Panc1 (cell line): ENCODE data around the gene DSC3. TPM values are rescaled to one million over a fixed set of nuclear protein-coding genes. Genes with fewer than 3 reads are reported as not detected.

Experiments
- ATAC-seq: fragments of 200-7000 bp; cut with Tn5 transposase; 2 replicates; pipeline ENCODE4 v1.9.1; 2020; ENCODE audit warnings: mild to moderate bottlenecking, moderate library complexity
- BruUV-seq: library from RNA; stranded (reverse); fragments of 400-500 nt; replicated peaks from 2 replicates; lab custom pipeline; 2021; lab: Mats Ljungman, UMichigan
- CTCF ChIA-PET: fragments of 300-600 bp; sonication (Branson Sonifier 250); formaldehyde crosslinking; loops from one replicate; lab custom pipeline; 2022; ENCODE audit warnings: antibody characterized with exemption; lab: Charles Lee
- POLR2A ChIA-PET: fragments of 300-600 bp; sonication (Branson Sonifier 250); formaldehyde crosslinking; loops from one replicate; lab custom pipeline; 2022; ENCODE audit warnings: antibody characterized with exemption; lab: Charles Lee
- DNase-seq: peaks from one replicate; pipeline ENCODE4 v3.0.0-alpha.2; 2010; ENCODE audit warnings: low read depth, low spot score
- H3K27ac ChIP-seq: 2 replicates; pipeline ENCODE4 v1.5.1; 2011; ENCODE audit warnings: mild to moderate bottlenecking, low read length, inconsistent platforms
- H3K27me3 ChIP-seq: fragments of 200-500 bp; sonication (Bioruptor generic); 2 replicates; pipeline ENCODE4 v1.6.0; 2014; ENCODE audit warnings: low read length, inconsistent platforms; ENCODE audit not compliant: control insufficient read depth, insufficient read depth
- H3K36me3 ChIP-seq: fragments of 200-500 bp; sonication (Bioruptor generic); 2 replicates; pipeline ENCODE4 v1.5.1; 2014; ENCODE audit warnings: inconsistent platforms, mild to moderate bottlenecking, low read length, moderate library complexity; ENCODE audit not compliant: control insufficient read depth, insufficient read depth
- H3K4me1 ChIP-seq: 2 replicates; pipeline ENCODE4 v1.5.1; 2011; ENCODE audit warnings: inconsistent platforms, mild to moderate bottlenecking, low read length, moderate library complexity; ENCODE audit not compliant: control insufficient read depth, insufficient read depth
- H3K4me3 ChIP-seq, 2 experiments: 2 replicates each; pipeline ENCODE4 v1.5.1; 2011 to 2012; ENCODE audit warnings: low read depth in 2 of 2, low read length in 2 of 2, mild to moderate bottlenecking in 2 of 2, inconsistent platforms in 1 of 2, moderate library complexity in 1 of 2
- H3K9me3 ChIP-seq: fragments of 200-500 bp; sonication (Bioruptor generic); 2 replicates; pipeline ENCODE4 v1.5.1; 2014; ENCODE audit warnings: low read depth, mild to moderate bottlenecking, inconsistent platforms, low read length, moderate library complexity; ENCODE audit not compliant: control insufficient read depth, insufficient read depth
- POLR2AphosphoS5 ChIP-seq: IDR thresholded peaks from 2 replicates; pipeline ENCODE4 v1.6.1; 2012; ENCODE audit warnings: mild to moderate bottlenecking, low read depth, low read length, moderate library complexity
- SIN3A ChIP-seq: IDR thresholded peaks from 2 replicates; pipeline ENCODE4 v1.6.1; 2012; ENCODE audit warnings: low read depth, mild to moderate bottlenecking, low read length, moderate library complexity, borderline replicate concordance; ENCODE audit not compliant: insufficient read depth
- TCF7L2 ChIP-seq: IDR thresholded peaks from 2 replicates; pipeline ENCODE4 v1.6.1; 2011; ENCODE audit warnings: mild to moderate bottlenecking, low read depth, low read length, inconsistent platforms
- in situ Hi-C: cut with HindIII; loops from 2 replicates; pipeline ENCODE4 v1.10.0; 2016; ENCODE audit warnings: low sequenced_read_pairs, low pct_unique_long_range_greater_than_20kb
- intact Hi-C: fragments of 100-400 bp; cut with micrococcal nuclease; formaldehyde crosslinking; loops from one replicate; pipeline ENCODE4 v1.10.0; 2022; ENCODE audit not compliant: unreplicated experiment
- total RNA-seq: library from RNA; stranded (reverse); gene quantifications from one replicate; pipeline ENCODE4 v1.2.1, GENCODE V29; 2021; ENCODE audit not compliant: unreplicated experiment
- TF ChIP-seq, protein P1 (sequence below): fragments of 450-650 bp; IDR thresholded peaks from 2 replicates; pipeline ENCODE4 v1.5.1; 2017; ENCODE audit warnings: mild to moderate bottlenecking
- TF ChIP-seq, protein P2 (sequence below), 2 experiments: IDR thresholded peaks; 2 replicates each; pipeline ENCODE4 v1.6.1; 2011 to 2012; ENCODE audit warnings: low read depth in 2 of 2, control low read depth in 1 of 2, low read length in 1 of 2, mild to moderate bottlenecking in 1 of 2, moderate library complexity in 1 of 2; ENCODE audit not compliant: insufficient read depth in 1 of 2

The DSC3 gene
- total RNA-seq, 1 experiment from 2014 or later = 0.23 TPM

- Histone ChIP-seq H3K27ac (no peak overlapping the region), H3K9me3 (no peaks in the 10 kb centered on the region), H3K4me1 (no peaks in the 10 kb centered on the region), H3K36me3 (no peaks in the 10 kb centered on the region), H3K4me3 (no peak overlapping the region), H3K27me3 (no peaks in the 10 kb centered on the region)
- ChIA-PET CTCF (no interaction called here), POLR2A (no interaction called here)
- TF ChIP-seq POLR2AphosphoS5 (no peak), SIN3A (no peak), TCF7L2 (no peak)
- TF ChIP-seq, protein P1, sequence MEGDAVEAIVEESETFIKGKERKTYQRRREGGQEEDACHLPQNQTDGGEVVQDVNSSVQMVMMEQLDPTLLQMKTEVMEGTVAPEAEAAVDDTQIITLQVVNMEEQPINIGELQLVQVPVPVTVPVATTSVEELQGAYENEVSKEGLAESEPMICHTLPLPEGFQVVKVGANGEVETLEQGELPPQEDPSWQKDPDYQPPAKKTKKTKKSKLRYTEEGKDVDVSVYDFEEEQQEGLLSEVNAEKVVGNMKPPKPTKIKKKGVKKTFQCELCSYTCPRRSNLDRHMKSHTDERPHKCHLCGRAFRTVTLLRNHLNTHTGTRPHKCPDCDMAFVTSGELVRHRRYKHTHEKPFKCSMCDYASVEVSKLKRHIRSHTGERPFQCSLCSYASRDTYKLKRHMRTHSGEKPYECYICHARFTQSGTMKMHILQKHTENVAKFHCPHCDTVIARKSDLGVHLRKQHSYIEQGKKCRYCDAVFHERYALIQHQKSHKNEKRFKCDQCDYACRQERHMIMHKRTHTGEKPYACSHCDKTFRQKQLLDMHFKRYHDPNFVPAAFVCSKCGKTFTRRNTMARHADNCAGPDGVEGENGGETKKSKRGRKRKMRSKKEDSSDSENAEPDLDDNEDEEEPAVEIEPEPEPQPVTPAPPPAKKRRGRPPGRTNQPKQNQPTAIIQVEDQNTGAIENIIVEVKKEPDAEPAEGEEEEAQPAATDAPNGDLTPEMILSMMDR = no peak
- TF ChIP-seq, protein P2, sequence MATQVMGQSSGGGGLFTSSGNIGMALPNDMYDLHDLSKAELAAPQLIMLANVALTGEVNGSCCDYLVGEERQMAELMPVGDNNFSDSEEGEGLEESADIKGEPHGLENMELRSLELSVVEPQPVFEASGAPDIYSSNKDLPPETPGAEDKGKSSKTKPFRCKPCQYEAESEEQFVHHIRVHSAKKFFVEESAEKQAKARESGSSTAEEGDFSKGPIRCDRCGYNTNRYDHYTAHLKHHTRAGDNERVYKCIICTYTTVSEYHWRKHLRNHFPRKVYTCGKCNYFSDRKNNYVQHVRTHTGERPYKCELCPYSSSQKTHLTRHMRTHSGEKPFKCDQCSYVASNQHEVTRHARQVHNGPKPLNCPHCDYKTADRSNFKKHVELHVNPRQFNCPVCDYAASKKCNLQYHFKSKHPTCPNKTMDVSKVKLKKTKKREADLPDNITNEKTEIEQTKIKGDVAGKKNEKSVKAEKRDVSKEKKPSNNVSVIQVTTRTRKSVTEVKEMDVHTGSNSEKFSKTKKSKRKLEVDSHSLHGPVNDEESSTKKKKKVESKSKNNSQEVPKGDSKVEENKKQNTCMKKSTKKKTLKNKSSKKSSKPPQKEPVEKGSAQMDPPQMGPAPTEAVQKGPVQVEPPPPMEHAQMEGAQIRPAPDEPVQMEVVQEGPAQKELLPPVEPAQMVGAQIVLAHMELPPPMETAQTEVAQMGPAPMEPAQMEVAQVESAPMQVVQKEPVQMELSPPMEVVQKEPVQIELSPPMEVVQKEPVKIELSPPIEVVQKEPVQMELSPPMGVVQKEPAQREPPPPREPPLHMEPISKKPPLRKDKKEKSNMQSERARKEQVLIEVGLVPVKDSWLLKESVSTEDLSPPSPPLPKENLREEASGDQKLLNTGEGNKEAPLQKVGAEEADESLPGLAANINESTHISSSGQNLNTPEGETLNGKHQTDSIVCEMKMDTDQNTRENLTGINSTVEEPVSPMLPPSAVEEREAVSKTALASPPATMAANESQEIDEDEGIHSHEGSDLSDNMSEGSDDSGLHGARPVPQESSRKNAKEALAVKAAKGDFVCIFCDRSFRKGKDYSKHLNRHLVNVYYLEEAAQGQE (IDR thresholded peaks at IDR 0.05; ENCODE audit: insufficient read depth in 1 of 2, low read depth in 2 of 2, low read length in 1 of 2) = no peak
- no TSS peak for BruUV-seq
- in situ Hi-C loops = no loop called here
- ATAC-seq = no peak
- no peak for DNase-seq
- intact Hi-C loops = no loop called here
These were observed 14.5 kb upstream of the DSC3 start for GRCh38 chr18:31057051-31057450.

DNA sequence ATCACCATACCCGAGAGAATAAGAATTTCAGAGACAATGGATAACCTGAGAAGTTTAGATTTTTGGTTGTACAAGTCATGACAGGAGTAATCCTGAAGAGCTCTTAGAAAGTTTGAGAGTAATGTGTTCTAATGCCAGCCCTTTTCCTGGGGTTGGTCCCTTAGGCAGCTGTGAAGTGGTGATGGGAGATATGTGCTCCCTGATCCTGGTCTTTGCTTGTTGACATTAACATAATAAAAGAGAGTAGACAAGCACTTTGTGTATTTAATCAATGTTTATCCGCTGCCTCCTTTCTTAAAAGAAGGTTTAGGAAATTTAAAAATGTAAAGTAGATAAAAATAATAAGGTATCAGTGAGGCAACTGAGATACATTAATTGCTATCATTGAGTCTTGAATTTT is 13.8 kb upstream of the DSC3 start:
- Histone ChIP-seq H3K27me3 (no peaks in the 10 kb centered on the region), H3K4me3 (no peak overlapping the region), H3K27ac (no peak overlapping the region), H3K36me3 (no peaks in the 10 kb centered on the region), H3K4me1 (no peaks in the 10 kb centered on the region), H3K9me3 (no peaks in the 10 kb centered on the region)
- ChIA-PET CTCF (no interaction called here), POLR2A (no interaction called here)
- in situ Hi-C loops (no loop called here), intact Hi-C loops (no loop called here)
- DNase-seq (no peak), ATAC-seq (no peak)
- TF ChIP-seq, protein P1 = no peak
- TF ChIP-seq POLR2AphosphoS5 = no peak
- no TSS peak for BruUV-seq
